Activated T-cell treated with anti-CD3 and anti-CD28 coated beads, Interleukin-2, amount 50 U/mL, for 72 hours (primary cell): ENCODE measurements around the gene NKD1. TPM values are rescaled to one million over a fixed set of nuclear protein-coding genes. Genes with fewer than 3 reads are reported as not detected.

Experiments
- ATAC-seq, 2 donors: fragments of 150-1000 bp; cut with Tn5 transposase; replicated peaks in 1 of 2; 2 replicates each; pipeline ENCODE4 v1.10.0; 2021; ENCODE audit warnings: moderate library complexity in 2 of 2, mild to moderate bottlenecking in 1 of 2
- DNase-seq, 2 donors: peaks; one replicate each; pipeline ENCODE4 v3.0.0; 2021 to 2022; ENCODE audit warnings: mixed read lengths in 1 of 2
- H3K27ac Mint-ChIP-seq: one replicate; pipeline ENCODE4 v1.8.0; 2022; ENCODE audit warnings: mild to moderate bottlenecking, moderate library complexity, mixed read lengths
- H3K27me3 Mint-ChIP-seq: one replicate; pipeline ENCODE4 v1.8.0; 2022; ENCODE audit warnings: low read depth, mixed read lengths
- H3K36me3 Mint-ChIP-seq, 2 donors: one replicate each; pipeline ENCODE4 v1.8.0; 2022; ENCODE audit warnings: mixed read lengths in 2 of 2, mild to moderate bottlenecking in 1 of 2; ENCODE audit not compliant: insufficient read depth in 2 of 2
- H3K4me1 Mint-ChIP-seq: one replicate; pipeline ENCODE4 v1.8.0; 2022; ENCODE audit warnings: low read depth, mixed read lengths
- H3K4me3 Mint-ChIP-seq, 2 donors: one replicate each; pipeline ENCODE4 v1.8.0; 2022; ENCODE audit warnings: mild to moderate bottlenecking in 2 of 2, mixed read lengths in 2 of 2, moderate library complexity in 2 of 2
- H3K9me3 Mint-ChIP-seq, 2 donors: one replicate each; pipeline ENCODE4 v1.8.0; 2022; ENCODE audit warnings: mixed read lengths in 2 of 2
- total RNA-seq, 2 donors: library from RNA; stranded (reverse); gene quantifications; one replicate each; pipeline ENCODE4 v1.2.3, GENCODE V29; 2022

Gene NKD1
- total RNA-seq, 2 donors from 2014 or later, result 0.96 to 2.4 TPM

- H3K9me3 Mint-ChIP-seq, result no peaks in the 10 kb centered on the region
- peak; percentile 71 to 73 for DNase-seq
These were observed 133.1 kb downstream of the NKD1 start, which contains the start of gene SNX20 for GRCh38 chr16:50681021-50681885. Gene SNX20, minus strand, starts transcription at chr16:50681312. Its CDS starts 3,786 bp downstream, at chr16:50677526.

GRCh38 chr16:50683689-50684374 is 135.6 kb downstream of the NKD1 start:
- ATAC-seq (peak; percentile 42 to 50), DNase-seq (peak; percentile 72 to 74)
- no peaks in the 10 kb centered on the region for H3K27me3 Mint-ChIP-seq
- no peaks in the 10 kb centered on the region for H3K9me3 Mint-ChIP-seq
- H3K27ac Mint-ChIP-seq, result peak overlapping the region; percentile 69
- H3K4me3 Mint-ChIP-seq, result peak overlapping the region; percentile 77 to 79
- peaks cover 76% of the 10 kb centered on the region for H3K4me1 Mint-ChIP-seq
- peaks cover under 1 to 1% of the 10 kb centered on the region in 2 donors for H3K36me3 Mint-ChIP-seq

More at GRCh38 chr16:50681021-50681885, 133.1 kb downstream of the NKD1 start, which contains the start of gene SNX20:
- Mint-ChIP-seq H3K36me3 (peaks cover 5 to 20% of the 10 kb centered on the region in 2 donors), H3K27ac (peak within 1 kb of the TSS; percentile 94), H3K4me3 (peak within 1 kb of the TSS; percentile 84 to 95), H3K4me1 (peaks cover 94% of the 10 kb centered on the region), H3K27me3 (no peaks in the 10 kb centered on the region)
- ATAC-seq, result peak; percentile 59 to 73

DNA sequence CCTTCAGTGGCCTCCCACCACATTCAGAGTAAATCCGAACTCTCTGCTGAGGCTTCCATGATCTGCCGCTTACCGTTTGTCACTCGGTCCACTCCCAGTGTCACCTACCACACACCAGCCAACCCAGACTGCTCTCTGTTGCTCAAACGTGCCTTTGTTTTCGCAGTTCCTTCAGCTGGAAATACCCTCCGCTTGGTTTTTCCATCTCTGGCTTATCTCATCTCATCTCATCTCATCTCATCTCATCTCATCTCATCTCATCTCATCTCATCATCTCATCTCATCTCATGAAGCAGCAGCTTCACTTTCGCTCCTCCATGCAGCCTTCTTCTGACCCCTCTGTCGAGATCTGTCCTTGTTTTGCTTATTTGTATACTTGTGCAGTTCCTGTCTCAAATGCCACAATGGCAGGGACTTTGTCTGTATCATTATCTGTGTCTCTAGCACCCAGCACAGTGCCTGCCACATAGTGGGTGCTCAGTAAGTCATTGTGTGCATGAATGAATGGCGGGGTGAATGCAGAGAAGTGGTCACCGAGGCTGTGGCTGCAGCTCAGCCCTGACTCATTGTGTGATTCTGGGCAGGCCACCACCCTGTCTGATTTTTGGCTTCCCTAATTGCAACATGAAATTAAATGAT is 136.7 kb downstream of the NKD1 start:
- Mint-ChIP-seq H3K4me1 (peaks cover 74% of the 10 kb centered on the region), H3K27me3 (no peaks in the 10 kb centered on the region), H3K27ac (peak overlapping the region; percentile 69), H3K4me3 (peak overlapping the region; percentile 77 to 79), H3K9me3 (no peaks in the 10 kb centered on the region), H3K36me3 (no peaks in the 10 kb centered on the region)
- ATAC-seq (peak; percentile 68 to 70), DNase-seq (peak; percentile 54 to 72)

GRCh38 chr16:50685462-50686063 is 137.4 kb downstream of the NKD1 start:
- Mint-ChIP-seq H3K4me1 (peaks cover 71% of the 10 kb centered on the region), H3K4me3 (peak overlapping the region; percentile 77 to 79)

GRCh38 chr16:50688083-50688482 is 139.9 kb downstream of the NKD1 start:
- H3K4me1 Mint-ChIP-seq, result peaks cover 70% of the 10 kb centered on the region
- ATAC-seq, result no peak

More at GRCh38 chr16:50685462-50686063, 137.4 kb downstream of the NKD1 start:
- ATAC-seq (no peak), DNase-seq (no peak)
- Mint-ChIP-seq H3K36me3 (no peaks in the 10 kb centered on the region), H3K27ac (no peak overlapping the region), H3K27me3 (no peaks in the 10 kb centered on the region), H3K9me3 (no peaks in the 10 kb centered on the region)

DNA sequence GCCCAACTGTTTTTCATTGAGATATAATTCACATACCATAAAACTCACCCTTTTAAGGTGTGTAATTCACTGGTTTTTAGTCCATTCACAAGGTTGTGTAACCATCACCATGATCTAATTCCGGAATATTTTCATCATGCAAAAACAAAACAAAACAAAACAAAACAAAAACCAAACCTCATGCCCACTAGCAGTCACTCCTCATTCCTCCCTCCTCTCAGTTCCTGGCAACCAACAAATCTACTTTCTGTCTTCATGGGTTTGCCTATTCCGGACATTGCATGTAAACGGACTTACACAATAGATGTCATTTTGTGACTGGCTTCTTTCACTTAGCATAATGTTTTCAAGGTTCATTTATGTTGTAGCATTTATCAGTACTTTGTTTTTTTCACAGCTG is 140.7 kb downstream of the NKD1 start:
- peaks cover 64% of the 10 kb centered on the region for H3K4me1 Mint-ChIP-seq
- H3K27me3 Mint-ChIP-seq, result no peaks in the 10 kb centered on the region
- H3K36me3 Mint-ChIP-seq, result peaks cover under 1 to 4% of the 10 kb centered on the region in 2 donors
- H3K27ac Mint-ChIP-seq, result no peak overlapping the region
- H3K9me3 Mint-ChIP-seq, result no peaks in the 10 kb centered on the region
- ATAC-seq (no peak), DNase-seq (no peak)
- no peak overlapping the region for H3K4me3 Mint-ChIP-seq

More at GRCh38 chr16:50688083-50688482, 139.9 kb downstream of the NKD1 start:
- Mint-ChIP-seq H3K27ac (no peak overlapping the region), H3K9me3 (no peaks in the 10 kb centered on the region), H3K27me3 (no peaks in the 10 kb centered on the region), H3K36me3 (peaks cover 0 to 3% of the 10 kb centered on the region in 2 donors), H3K4me3 (no peak overlapping the region)
- no peak for DNase-seq

- ATAC-seq, result no peak
- Mint-ChIP-seq H3K36me3 (peaks cover 7 to 12% of the 10 kb centered on the region in 2 donors), H3K27me3 (no peaks in the 10 kb centered on the region), H3K27ac (no peak overlapping the region), H3K9me3 (no peaks in the 10 kb centered on the region), H3K4me3 (no peak overlapping the region), H3K4me1 (peaks cover 64% of the 10 kb centered on the region)
- no peak for DNase-seq
These were observed 142.0 kb downstream of the NKD1 start for GRCh38 chr16:50690177-50690576.

DNA sequence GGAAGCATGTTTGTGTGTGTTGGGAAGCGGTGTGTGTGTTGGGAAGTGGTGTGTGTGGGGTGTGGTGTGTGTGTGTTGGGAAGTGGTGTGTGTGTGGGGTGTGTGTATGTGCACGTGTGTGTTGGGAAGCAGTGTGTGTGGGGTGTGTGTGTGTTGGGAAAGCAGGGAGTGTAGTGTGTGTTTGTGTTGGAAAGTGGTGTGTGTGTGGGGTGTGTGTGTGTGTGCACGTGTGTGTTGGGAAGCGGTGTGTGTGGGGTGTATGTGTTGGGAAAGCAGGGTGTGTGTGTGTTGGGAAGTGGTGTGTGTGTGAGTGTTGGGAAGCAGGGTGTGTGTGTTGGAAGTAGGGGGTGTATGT is 144.4 kb downstream of the NKD1 start:
- H3K4me1 Mint-ChIP-seq, result peaks cover 73% of the 10 kb centered on the region
- DNase-seq (no peak), ATAC-seq (no peak)
- H3K4me3 Mint-ChIP-seq, result peak overlapping the region; percentile 60 to 82
- H3K9me3 Mint-ChIP-seq, result no peaks in the 10 kb centered on the region
- no peak overlapping the region for H3K27ac Mint-ChIP-seq
- peaks cover 9 to 16% of the 10 kb centered on the region in 2 donors for H3K36me3 Mint-ChIP-seq
- H3K27me3 Mint-ChIP-seq, result no peaks in the 10 kb centered on the region

GRCh38 chr16:50692999-50693781 is 145.0 kb downstream of the NKD1 start, which contains the start of gene NOD2:
Gene NOD2, plus strand, starts transcription at chr16:50693606. Its CDS starts 5,890 bp downstream, at chr16:50699496.
- peak within 1 kb of the TSS; percentile 70 for H3K27ac Mint-ChIP-seq

DNA sequence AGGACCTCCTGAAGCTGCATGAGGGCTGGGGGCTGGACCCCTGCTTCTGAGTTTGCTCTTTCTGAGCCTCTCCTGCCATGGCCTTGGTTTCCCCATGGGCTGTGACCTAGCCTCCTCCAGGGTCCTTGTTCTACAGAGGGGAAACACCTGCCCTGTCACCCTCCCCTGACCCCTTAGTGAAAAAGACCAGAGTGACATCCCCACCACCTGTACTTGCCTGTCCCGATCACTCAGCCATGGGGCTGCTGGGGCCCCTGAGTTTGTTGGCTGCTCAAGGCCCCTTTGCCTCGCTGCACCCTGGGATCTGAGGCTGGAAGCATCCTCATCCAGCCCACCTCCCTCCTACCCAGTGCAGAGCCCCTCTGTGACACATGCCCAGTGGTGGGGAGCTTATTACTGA is 146.0 kb downstream of the NKD1 start:
- Mint-ChIP-seq H3K36me3 (peaks cover 9 to 21% of the 10 kb centered on the region in 2 donors), H3K27ac (peak overlapping the region; percentile 70), H3K4me3 (peak overlapping the region; percentile 85 to 91), H3K27me3 (no peaks in the 10 kb centered on the region), H3K4me1 (peaks cover 83% of the 10 kb centered on the region), H3K9me3 (no peaks in the 10 kb centered on the region)
- no peak for DNase-seq
- ATAC-seq, result no peak

More at GRCh38 chr16:50692999-50693781, 145.0 kb downstream of the NKD1 start, which contains the start of gene NOD2:
- Mint-ChIP-seq H3K4me1 (peaks cover 79% of the 10 kb centered on the region), H3K36me3 (peaks cover 9 to 16% of the 10 kb centered on the region in 2 donors), H3K9me3 (no peaks in the 10 kb centered on the region), H3K27me3 (no peaks in the 10 kb centered on the region), H3K4me3 (peak within 1 kb of the TSS; percentile 85 to 91)
- DNase-seq, result peak; percentile 41 to 56
- peak; percentile 58 to 62 for ATAC-seq

DNA sequence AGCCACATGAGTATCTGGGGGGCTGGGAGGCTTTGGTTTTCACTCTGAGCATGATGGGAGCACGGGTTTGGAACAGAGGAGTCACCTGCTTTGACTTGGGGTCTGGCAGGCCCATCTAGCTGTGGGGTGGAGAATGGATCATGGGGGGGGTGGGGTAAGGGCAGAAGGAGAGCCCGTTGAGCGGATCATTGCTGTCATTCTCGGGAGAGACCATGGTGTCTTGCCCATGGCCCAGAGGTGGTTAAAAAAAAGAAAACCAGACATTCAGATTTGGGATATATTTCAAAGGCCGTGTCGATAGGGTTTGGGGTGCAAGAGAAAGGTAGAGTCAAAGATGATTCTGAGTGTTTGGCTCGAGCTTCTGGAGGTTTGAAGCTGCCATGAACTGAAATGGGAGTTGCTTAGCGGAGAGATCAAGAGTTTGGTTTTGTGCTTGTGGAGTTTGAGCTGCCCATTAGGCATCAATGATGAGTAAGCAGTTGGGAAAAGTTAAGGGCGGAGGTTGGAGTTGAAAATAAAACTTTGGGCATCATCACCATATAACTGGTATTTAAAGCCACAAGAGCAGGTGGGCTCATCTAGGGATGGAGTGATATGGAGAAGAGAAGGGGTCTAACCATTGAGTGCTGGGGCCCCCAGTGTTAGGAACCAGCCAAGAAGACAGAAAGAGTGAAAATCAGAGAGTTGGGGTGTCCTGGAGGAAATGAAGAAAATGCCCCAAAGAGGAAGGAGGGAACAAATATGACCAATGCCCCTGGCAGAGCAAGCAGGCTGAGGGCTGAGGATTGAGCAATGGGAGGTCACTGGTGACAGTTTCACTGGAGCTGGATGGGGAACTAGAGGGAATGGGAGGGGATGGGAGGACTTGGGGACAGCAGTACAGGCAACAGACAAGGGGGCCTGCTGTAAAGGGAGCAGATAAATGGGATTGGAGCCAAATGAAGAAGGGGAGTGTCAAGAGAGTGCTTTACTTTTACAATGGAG is 147.1 kb downstream of the NKD1 start:
- ATAC-seq, result no peak
- Mint-ChIP-seq H3K27me3 (no peaks in the 10 kb centered on the region), H3K9me3 (no peaks in the 10 kb centered on the region), H3K36me3 (peaks cover 9 to 26% of the 10 kb centered on the region in 2 donors), H3K4me1 (peaks cover 87% of the 10 kb centered on the region), H3K4me3 (peak overlapping the region; percentile 85 to 91), H3K27ac (peak overlapping the region; percentile 35)
- no peak for DNase-seq
